HepG2 (cell line): ENCODE measurements around the gene IRAK4. TPM values are rescaled to one million over a fixed set of nuclear protein-coding genes. Genes with fewer than 3 reads are reported as not detected.

Experiments used
- BATF2 ChIP-seq: sonication (generic); formaldehyde crosslinking; IDR thresholded peaks from 2 replicates; pipeline ENCODE4 v1.8.0; 2022; ENCODE audit warnings: mild to moderate bottlenecking, missing genetic modification reagents, moderate library complexity
- CCDC6 ChIP-seq: sonication (generic); formaldehyde crosslinking; IDR thresholded peaks from 2 replicates; pipeline ENCODE4 v1.8.1; 2022; ENCODE audit warnings: mild to moderate bottlenecking, missing genetic modification reagents, moderate library complexity
- CREM ChIP-seq, 2 experiments: sonication (generic) in 1 of 2; formaldehyde crosslinking in 1 of 2; IDR thresholded peaks; 2 replicates each; pipeline versions ENCODE4 v1.4.0 to v1.6.1; 2016 to 2020; ENCODE audit warnings: antibody characterized with exemption in 1 of 2, mild to moderate bottlenecking in 1 of 2, missing genetic modification reagents in 1 of 2
- DRAP1 ChIP-seq: IDR thresholded peaks from 2 replicates; pipeline ENCODE4 v1.6.1; 2016; ENCODE audit warnings: missing genetic modification reagents, missing compliant biosample characterization
- ETV6 ChIP-seq: sonication (generic); formaldehyde crosslinking; conservative IDR thresholded peaks from 2 replicates; pipeline ENCODE4 v1.4.0; 2020; ENCODE audit warnings: missing genetic modification reagents
- FOXM1 ChIP-seq: sonication (generic); formaldehyde crosslinking; IDR thresholded peaks from 2 replicates; pipeline ENCODE4 v1.5.0; 2020; ENCODE audit warnings: missing genetic modification reagents
- GPN1 ChIP-seq: sonication (generic); formaldehyde crosslinking; IDR thresholded peaks from 2 replicates; pipeline ENCODE4 v1.5.1; 2020; ENCODE audit warnings: missing genetic modification reagents, borderline replicate concordance
- IRF1 ChIP-seq: sonication (generic); formaldehyde crosslinking; IDR thresholded peaks from 2 replicates; pipeline ENCODE4 v1.4.0; 2020; ENCODE audit warnings: low read depth, mild to moderate bottlenecking, missing genetic modification reagents
- MLLT10 ChIP-seq: sonication (generic); formaldehyde crosslinking; IDR thresholded peaks from 2 replicates; pipeline ENCODE4 v1.4.0; 2020; ENCODE audit warnings: missing genetic modification reagents
- NFYB ChIP-seq: sonication (generic); formaldehyde crosslinking; IDR thresholded peaks from 2 replicates; pipeline ENCODE4 v1.4.0; 2020; ENCODE audit warnings: missing genetic modification reagents
- PATZ1 ChIP-seq: sonication (generic); formaldehyde crosslinking; IDR thresholded peaks from 2 replicates; pipeline ENCODE4 v1.4.0; 2020; ENCODE audit warnings: missing genetic modification reagents
- SIN3B ChIP-seq: fragments of 150-350 bp; IDR thresholded peaks from 2 replicates; pipeline ENCODE4 v1.6.1; 2014; ENCODE audit warnings: low read length
- SRY ChIP-seq: sonication (generic); formaldehyde crosslinking; IDR thresholded peaks from 2 replicates; pipeline ENCODE4 v1.8.0; 2022; ENCODE audit warnings: mild to moderate bottlenecking, missing genetic modification reagents
- TSC22D2 ChIP-seq: sonication (generic); formaldehyde crosslinking; IDR thresholded peaks from 2 replicates; pipeline ENCODE4 v1.5.1; 2020; ENCODE audit warnings: missing genetic modification reagents, mild to moderate bottlenecking, borderline replicate concordance
- ZNF256 ChIP-seq: sonication (generic); formaldehyde crosslinking; conservative IDR thresholded peaks from 2 replicates; pipeline ENCODE4 v1.4.0; 2020; ENCODE audit warnings: missing genetic modification reagents
- ZNF44 ChIP-seq: sonication (generic); formaldehyde crosslinking; IDR thresholded peaks from 2 replicates; pipeline ENCODE4 v1.5.1; 2020; ENCODE audit warnings: mild to moderate bottlenecking, missing genetic modification reagents
- ZNF484 ChIP-seq: sonication (generic); formaldehyde crosslinking; IDR thresholded peaks from 2 replicates; pipeline ENCODE4 v1.5.1; 2020; ENCODE audit warnings: mild to moderate bottlenecking, low read depth, missing genetic modification reagents, borderline replicate concordance
- ZNF552 ChIP-seq: sonication (generic); formaldehyde crosslinking; IDR thresholded peaks from 2 replicates; pipeline ENCODE4 v1.9.0; 2022; ENCODE audit warnings: missing genetic modification reagents, mild to moderate bottlenecking, borderline replicate concordance
- ZNF574 ChIP-seq: sonication (generic); formaldehyde crosslinking; IDR thresholded peaks from 2 replicates; pipeline ENCODE4 v1.4.0; 2020; ENCODE audit warnings: missing genetic modification reagents
- ZNF710 ChIP-seq: sonication (generic); formaldehyde crosslinking; IDR thresholded peaks from 2 replicates; pipeline ENCODE4 v1.5.0; 2020; ENCODE audit warnings: mild to moderate bottlenecking, missing genetic modification reagents, borderline replicate concordance
- polyA plus RNA-seq, 8 experiments: library from polyadenylated mRNA; depleted of rRNA in 3 of 8; stranded (reverse) in 7 of 8; unstranded in 1 of 8; fragments of >200 nt; fragmentation: Illumina TruSeq in 4 of 8; extraction: Trizol in 4 of 8; gene quantifications; 2 replicates each; pipeline versions ENCODE4 v1.2.1 to v1.2.3, GENCODE V29; 2011 to 2016; ENCODE audit warnings: low read depth in 4 of 8, missing spikeins in 1 of 8, mixed read lengths in 1 of 8; ENCODE audit not compliant: insufficient read depth in 1 of 8
- total RNA-seq, 5 experiments: library from RNA; depleted of rRNA; stranded (reverse); fragments of >200 nt; fragmentation: Illumina TruSeq; extraction: Trizol; gene quantifications; 2 replicates each; pipeline ENCODE4 v1.2.3, GENCODE V29; 2016; ENCODE audit warnings: low read depth in 1 of 5

The IRAK4 gene
- total and polyA plus RNA-seq, 2 of the 13 experiments (the other 11 are each of a cell fraction or from before 2014, with no cell fraction given), result 6.6 to 7.1 TPM

GRCh38 chr12:43758728-43759563 lies at the start of gene IRAK4, which contains the start of gene PUS7L (continued):
- TF ChIP-seq ETV6 (CRISPR knock-in tag) (peak; percentile 20; the same call in 1 of the 2 replicates), PATZ1 (no peak), IRF1 (CRISPR knock-in tag) (no peak), NFYB (CRISPR knock-in tag) (no peak; the same call in 1 of the 2 replicates), SIN3B (no peak), MLLT10 (CRISPR knock-in tag) (no peak), FOXM1 (CRISPR knock-in tag) (no peak), ZNF44 (CRISPR knock-in tag) (no peak), DRAP1 (CRISPR knock-in tag) (peak; percentile 78), ZNF552 (CRISPR knock-in tag) (0 out of 2 replicates have a peak, but pooled peaks have one; percentile 23), GPN1 (CRISPR knock-in tag) (no peak), SRY (no peak), ZNF710 (CRISPR knock-in tag) (no peak), CCDC6 (CRISPR knock-in tag) (no peak; the same call in 1 of the 2 replicates), TSC22D2 (CRISPR knock-in tag) (no peak), ZNF256 (CRISPR knock-in tag) (no peak), ZNF484 (CRISPR knock-in tag) (no peak), ZNF574 (CRISPR knock-in tag) (peak; percentile 89), BATF2 (CRISPR knock-in tag) (no peak), CREM (IDR thresholded peaks at IDR 0.05) (peak; percentile 75), CREM (CRISPR knock-in tag; IDR thresholded peaks at IDR 0.05) (no peak)
